ENCODE results near the gene OSER1. TPM values are rescaled to one million over a fixed set of nuclear protein-coding genes. Genes with fewer than 3 reads are reported as not detected.
A peak's percentile ranks its signal among the peaks of the same experiment; 100 is the strongest.

OSER1 gene
- total RNA-seq, 1 experiment from 2014 or later: 35.7 TPM

DNA sequence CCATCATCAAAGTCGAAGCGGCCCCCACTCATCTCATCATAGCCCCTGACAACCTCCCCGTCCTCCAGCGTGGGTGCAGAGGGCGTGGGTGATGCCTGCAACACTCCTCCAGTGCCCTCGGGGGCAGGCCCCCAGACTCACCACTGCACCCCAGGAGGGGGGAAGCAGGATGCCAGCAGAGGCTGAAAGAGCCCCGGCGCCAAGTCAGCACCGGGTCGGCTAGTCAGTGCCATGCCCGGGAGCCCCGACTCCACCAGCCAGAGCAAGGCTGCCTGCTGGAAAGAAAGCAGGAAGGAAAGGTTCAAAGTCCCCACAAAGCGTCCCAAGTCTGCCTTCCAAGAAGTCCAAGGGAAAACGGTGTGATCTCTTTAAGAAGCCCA lies 23.9 kb downstream of the OSER1 start:
- TF ChIP-seq, protein P1, sequence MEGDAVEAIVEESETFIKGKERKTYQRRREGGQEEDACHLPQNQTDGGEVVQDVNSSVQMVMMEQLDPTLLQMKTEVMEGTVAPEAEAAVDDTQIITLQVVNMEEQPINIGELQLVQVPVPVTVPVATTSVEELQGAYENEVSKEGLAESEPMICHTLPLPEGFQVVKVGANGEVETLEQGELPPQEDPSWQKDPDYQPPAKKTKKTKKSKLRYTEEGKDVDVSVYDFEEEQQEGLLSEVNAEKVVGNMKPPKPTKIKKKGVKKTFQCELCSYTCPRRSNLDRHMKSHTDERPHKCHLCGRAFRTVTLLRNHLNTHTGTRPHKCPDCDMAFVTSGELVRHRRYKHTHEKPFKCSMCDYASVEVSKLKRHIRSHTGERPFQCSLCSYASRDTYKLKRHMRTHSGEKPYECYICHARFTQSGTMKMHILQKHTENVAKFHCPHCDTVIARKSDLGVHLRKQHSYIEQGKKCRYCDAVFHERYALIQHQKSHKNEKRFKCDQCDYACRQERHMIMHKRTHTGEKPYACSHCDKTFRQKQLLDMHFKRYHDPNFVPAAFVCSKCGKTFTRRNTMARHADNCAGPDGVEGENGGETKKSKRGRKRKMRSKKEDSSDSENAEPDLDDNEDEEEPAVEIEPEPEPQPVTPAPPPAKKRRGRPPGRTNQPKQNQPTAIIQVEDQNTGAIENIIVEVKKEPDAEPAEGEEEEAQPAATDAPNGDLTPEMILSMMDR (conservative IDR thresholded peaks at IDR 0.05): no peak
- H3K9me3 Mint-ChIP-seq: no peaks in the 10 kb centered on the region
- peaks cover 9 to 17% of the 10 kb centered on the region in 2 experiments for H3K4me1 Mint-ChIP-seq
- H3K4me3 Mint-ChIP-seq: peak overlapping the region; percentile 61 to 73
- Histone ChIP-seq H3K23ac (ENCODE audit: insufficient read length, low read depth, low read length) (no peak overlapping the region), H2BK5ac (ENCODE audit: insufficient read length, low read length) (no peak overlapping the region), H3K4me1 (ENCODE audit: insufficient read depth, low read length) (peaks cover under 1% of the 10 kb centered on the region; the same call in 1 of the 2 replicates), H3K56ac (ENCODE audit: insufficient read length, low read depth, low read length) (no peak overlapping the region), H4K8ac (replicated peaks; ENCODE audit: insufficient read length, low read depth, low read length) (no peak overlapping the region), H4K5ac (ENCODE audit: insufficient read length, low read depth, low read length) (no peak overlapping the region), H3K23me2 (ENCODE audit: insufficient read length, low read depth, low read length, poor library complexity, severe bottlenecking) (peaks cover 8% of the 10 kb centered on the region), H2BK20ac (ENCODE audit: low read depth, low read length, poor library complexity, severe bottlenecking) (no peak overlapping the region), H4K20me1 (ENCODE audit: control insufficient read depth, insufficient read depth, insufficient read length) (no peaks in the 10 kb centered on the region), H3K18ac (ENCODE audit: insufficient read length, low read depth, low read length) (no peak overlapping the region), H2BK120ac (ENCODE audit: low read depth, low read length, poor library complexity, severe bottlenecking) (no peak overlapping the region), H3K79me2 (ENCODE audit: insufficient read depth, low read length) (no peaks in the 10 kb centered on the region), H3K9ac (ENCODE audit: extremely low read depth, insufficient read length, low read length) (peak overlapping the region; percentile 2), H3T11ph (ENCODE audit: low read length) (no peak overlapping the region), H2AFZ (ENCODE audit: low read length) (no peak overlapping the region), H3K27ac (ENCODE audit: insufficient read length, low read depth, low read length) (no peak overlapping the region), H2AK5ac (ENCODE audit: insufficient read length, low read length) (no peak overlapping the region), H3K4me2 (ENCODE audit: insufficient read depth, insufficient read length, low read length) (peak overlapping the region; percentile 35), H3K4ac (ENCODE audit: low read depth, low read length) (no peak overlapping the region), H3K9me3 (ENCODE audit: control insufficient read depth, low read depth, low read length) (no peaks in the 10 kb centered on the region), H3K14ac (ENCODE audit: insufficient read depth, low read length) (peak overlapping the region; percentile 60), H3K27me3 (ENCODE audit: insufficient read depth, low read length) (no peaks in the 10 kb centered on the region), H2BK15ac (ENCODE audit: low read depth, low read length) (no peak overlapping the region), H2BK12ac (ENCODE audit: insufficient read length, low read depth, low read length) (no peak overlapping the region), H3K79me1 (ENCODE audit: insufficient read depth, low read depth, low read length, poor library complexity, severe bottlenecking) (no peaks in the 10 kb centered on the region), H4K91ac (ENCODE audit: insufficient read length, low read depth, low read length) (no peak overlapping the region)
- no peaks in the 10 kb centered on the region for H3K36me3 Mint-ChIP-seq (ENCODE audit: insufficient read depth in 1 of 3, low read depth in 3 of 3)
- WGBS (ENCODE audit: extremely low coverage, insufficient read length, low lambda C conversion rate): no CpG with 5 or more reads among the region's 14 CpGs
- peaks cover 12% of the 10 kb centered on the region for H3K27me3 Mint-ChIP-seq (ENCODE audit: low read depth)
- no peak for DNase-seq
- H3K27ac Mint-ChIP-seq: no peak overlapping the region
